ENCODE measurements around the gene PLEKHA7. TPM values are rescaled to one million over a fixed set of nuclear protein-coding genes. Genes with fewer than 3 reads are reported as not detected.

PLEKHA7 gene
- total and polyA plus RNA-seq, 2 of the 4 experiments (the other 2 are of a cell fraction): 0.12 TPM; not detected in 1

DNA sequence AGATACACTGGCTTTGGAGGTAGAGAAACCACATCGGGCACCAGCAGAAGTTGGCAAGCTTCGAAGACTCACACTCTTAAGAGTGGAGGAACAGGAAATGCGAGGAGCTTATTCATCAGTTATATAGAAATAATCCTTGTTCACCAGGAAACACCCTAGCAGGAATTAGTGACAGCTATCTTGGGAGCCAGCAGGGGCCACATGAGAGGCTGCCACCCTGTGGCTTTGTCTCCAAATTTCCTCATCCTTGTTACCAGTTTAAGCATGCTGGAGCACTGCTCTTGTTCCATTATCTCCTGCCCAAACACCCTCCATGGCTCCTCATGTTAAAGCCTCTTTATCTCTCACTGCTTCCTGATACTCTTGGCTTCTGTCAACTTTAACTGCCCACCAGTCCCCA, 131.0 kb downstream of the PLEKHA7 start:
- Histone ChIP-seq H2BK15ac (ENCODE audit: low read depth, low read length) (no peak overlapping the region), H2AK9ac (replicated peaks; ENCODE audit: low read depth, low read length, poor library complexity) (no peak overlapping the region), H2BK120ac (ENCODE audit: low read depth, low read length) (no peak overlapping the region), H4K91ac (ENCODE audit: insufficient read depth, low read depth, low read length) (no peak overlapping the region), H3K56ac (ENCODE audit: extremely low read depth, insufficient read depth, low read length) (no peak overlapping the region), H2BK20ac (ENCODE audit: low read depth, low read length) (no peak overlapping the region), H4K20me1 (ENCODE audit: insufficient read depth, low read length) (no peaks in the 10 kb centered on the region), H3K36me3 (ENCODE audit: control insufficient read depth, insufficient read depth, low read length) (no peaks in the 10 kb centered on the region), H3K4ac (ENCODE audit: low read depth, low read length) (no peak overlapping the region), H3K14ac (replicated peaks; ENCODE audit: low read depth, low read length) (no peak overlapping the region), H3K27me3 (ENCODE audit: control insufficient read depth, insufficient read depth, low read length) (peaks cover 11% of the 10 kb centered on the region), H3K4me2 (ENCODE audit: low read depth, low read length) (no peak overlapping the region), H2BK5ac (ENCODE audit: low read depth, low read length, poor library complexity, severe bottlenecking) (no peak overlapping the region), H3K23ac (ENCODE audit: low read depth, low read length) (no peak overlapping the region), H3K9me1 (ENCODE audit: insufficient read depth, low read length) (no peaks in the 10 kb centered on the region), H2AK5ac (ENCODE audit: low read depth, low read length) (no peak overlapping the region), H4K5ac (ENCODE audit: low read depth, low read length) (no peak overlapping the region), H2AFZ (replicated peaks; ENCODE audit: low read length, poor library complexity) (no peak overlapping the region), H3K27ac (ENCODE audit: insufficient read depth, low read length) (no peak overlapping the region), H3K79me1 (ENCODE audit: low read depth in 1 of 2, low read length in 2 of 2) (no peaks in the 10 kb centered on the region), H3K9ac (ENCODE audit: low read depth, low read length) (no peak overlapping the region), H3K9me3 (ENCODE audit: control insufficient read depth, insufficient read depth, low read length) (no peaks in the 10 kb centered on the region), H3K18ac (ENCODE audit: low read depth, low read length) (no peak overlapping the region), H3K4me1 (ENCODE audit: control insufficient read depth, insufficient read depth, low read length) (no peaks in the 10 kb centered on the region), H3K4me3 (ENCODE audit: insufficient read depth, low read depth, low read length) (no peak overlapping the region), H4K8ac (ENCODE audit: low read depth in 2 of 2, low read length in 2 of 2) (no peak overlapping the region)
- no CpG with 5 or more reads among the region's 3 CpGs for WGBS, 2 experiments (ENCODE audit: extremely low coverage in 2 of 2, insufficient read length in 1 of 2)
- TF ChIP-seq RCOR1 (IDR thresholded peaks at IDR 0.05; ENCODE audit: insufficient replicate concordance, low read length) (no peak), POLR2A (IDR thresholded peaks at IDR 0.05; ENCODE audit: low read depth, low read length) (no peak), RAD21 (IDR thresholded peaks at IDR 0.05; ENCODE audit: low read length) (no peak), RFX5 (IDR thresholded peaks at IDR 0.05; ENCODE audit: low read depth, low read length) (no peak), MAZ (IDR thresholded peaks at IDR 0.05; ENCODE audit: borderline replicate concordance, low read depth, low read length) (no peak), MXI1 (IDR thresholded peaks at IDR 0.05; ENCODE audit: borderline replicate concordance, low read depth, low read length) (no peak), BHLHE40 (IDR thresholded peaks at IDR 0.05; ENCODE audit: low read depth, low read length) (no peak), CEBPB (IDR thresholded peaks at IDR 0.05; ENCODE audit: low read depth, low read length) (no peak)
- ChIA-PET CTCF (no interaction called here), POLR2A (ENCODE audit: unreplicated experiment) (no interaction called here)
- DNase-seq: no peak
- dilution Hi-C loops (cut with HindIII; ENCODE audit: low sequenced_read_pairs, unreplicated experiment) (no loop called here), intact Hi-C loops (cut with micrococcal nuclease) (loop anchor here (5.0 kb wide), 1 partner anchor 96 kb away; no protein-coding TSS in a partner anchor), in situ Hi-C loops (cut with MboI; ENCODE audit: low sequenced_read_pairs) (no loop called here)
- no peak for ATAC-seq (ENCODE audit: low read depth)
- BruUV-seq (replicated peaks): no TSS peak
